Nephron (organoid): ENCODE data around the gene INTS11.
A peak's percentile ranks its signal among the peaks of the same experiment; 100 is the strongest.

Source experiments
- H3K27ac Mint-ChIP-seq, 3 experiments: 2 replicates each; pipeline ENCODE4 v1.8.0; 2020; ENCODE audit warnings: mixed read lengths in 3 of 3, mild to moderate bottlenecking in 2 of 3, moderate library complexity in 1 of 3
- H3K27me3 Mint-ChIP-seq: 2 replicates; pipeline ENCODE4 v1.8.0; 2021; ENCODE audit warnings: low read depth, mild to moderate bottlenecking, moderate library complexity, mixed read lengths
- H3K36me3 Mint-ChIP-seq: 2 replicates; pipeline ENCODE4 v1.8.0; 2020; ENCODE audit warnings: low read depth, mixed read lengths
- H3K4me1 Mint-ChIP-seq: 2 replicates; pipeline ENCODE4 v1.8.0; 2020; ENCODE audit warnings: mixed read lengths
- H3K4me3 Mint-ChIP-seq, 3 experiments: 2 replicates each; pipeline ENCODE4 v1.8.0; 2020; ENCODE audit warnings: mild to moderate bottlenecking in 3 of 3, mixed read lengths in 3 of 3, moderate library complexity in 2 of 3
- H3K9me3 Mint-ChIP-seq: 2 replicates; pipeline ENCODE4 v1.8.0; 2020; ENCODE audit warnings: mixed read lengths
- CTCF ChIP-seq, 3 experiments: fragments of 200-600 bp; sonication (generic); IDR thresholded peaks; one replicate each; pipeline ENCODE4 v1.5.0; 2021; ENCODE audit warnings: antibody characterized with exemption in 3 of 3; ENCODE audit not compliant: unreplicated experiment in 3 of 3

The INTS11 gene

GRCh38 chr1:1349256-1350012 lies 25.0 kb upstream of the INTS11 start, which contains the start of gene DVL1:
Gene DVL1, minus strand, starts transcription at chr1:1349418. Its CDS starts 353 bp downstream, at chr1:1349065.
- Mint-ChIP-seq H3K9me3 (no peaks in the 10 kb centered on the region), H3K27me3 (peaks cover 11% of the 10 kb centered on the region), H3K4me1 (peaks cover 18% of the 10 kb centered on the region), H3K4me3 (peak within 1 kb of the TSS; percentile 83 to 86 (median 85)), H3K27ac (peak within 1 kb of the TSS in 1 of 3 experiments; percentile 76), H3K36me3 (peaks cover 8% of the 10 kb centered on the region)
- peak; percentile 41 to 56 (median 53) for TF ChIP-seq CTCF (IDR thresholded peaks at IDR 0.05; ENCODE audit: unreplicated experiment in 3 of 3)

- H3K27me3 Mint-ChIP-seq = peaks cover 11% of the 10 kb centered on the region
- H3K27ac Mint-ChIP-seq = peak overlapping the region in 1 of 3 experiments; percentile 76
- H3K4me3 Mint-ChIP-seq = peak overlapping the region; percentile 83 to 86 (median 85)
- peaks cover 8% of the 10 kb centered on the region for H3K36me3 Mint-ChIP-seq
- peaks cover 18% of the 10 kb centered on the region for H3K4me1 Mint-ChIP-seq
- H3K9me3 Mint-ChIP-seq = no peaks in the 10 kb centered on the region
- no peak for TF ChIP-seq CTCF (IDR thresholded peaks at IDR 0.05; ENCODE audit: unreplicated experiment in 3 of 3)
Observed at GRCh38 chr1:1348420-1349255, 24.2 kb upstream of the INTS11 start.

- no peak for TF ChIP-seq CTCF (IDR thresholded peaks at IDR 0.05; ENCODE audit: unreplicated experiment in 3 of 3)
- Mint-ChIP-seq H3K27me3 (peaks cover 9% of the 10 kb centered on the region), H3K36me3 (peaks cover 7% of the 10 kb centered on the region), H3K4me3 (peak overlapping the region; percentile 82 to 85 (median 83)), H3K9me3 (no peaks in the 10 kb centered on the region), H3K4me1 (peaks cover 17% of the 10 kb centered on the region), H3K27ac (peak overlapping the region; percentile 44 to 76 (median 55))
Observed at GRCh38 chr1:1347663-1348419, 23.4 kb upstream of the INTS11 start.

- TF ChIP-seq CTCF (IDR thresholded peaks at IDR 0.05; ENCODE audit: unreplicated experiment in 3 of 3) = no peak
- Mint-ChIP-seq H3K4me1 (peaks cover 10% of the 10 kb centered on the region), H3K27ac (peak overlapping the region; percentile 44 to 76 (median 55)), H3K4me3 (peak overlapping the region; percentile 82 to 85 (median 83)), H3K9me3 (no peaks in the 10 kb centered on the region), H3K36me3 (peaks cover under 1% of the 10 kb centered on the region), H3K27me3 (peaks cover 2% of the 10 kb centered on the region)
Observed at GRCh38 chr1:1347026-1347595, 22.7 kb upstream of the INTS11 start.

- Mint-ChIP-seq H3K36me3 (no peaks in the 10 kb centered on the region), H3K27me3 (no peaks in the 10 kb centered on the region), H3K27ac (peak overlapping the region in 2 of 3 experiments; percentile 44 to 76), H3K4me3 (peak overlapping the region; percentile 82 to 85 (median 83)), H3K9me3 (no peaks in the 10 kb centered on the region), H3K4me1 (peaks cover 7% of the 10 kb centered on the region)
- no peak for TF ChIP-seq CTCF (IDR thresholded peaks at IDR 0.05; ENCODE audit: unreplicated experiment in 3 of 3)
Observed at GRCh38 chr1:1346501-1346890, 22.0 kb upstream of the INTS11 start.
